HepG2 (cell line): ENCODE results near the gene HIPK3. TPM values are rescaled to one million over a fixed set of nuclear protein-coding genes. Genes with fewer than 3 reads are reported as not detected.
A peak's percentile ranks its signal among the peaks of the same experiment; 100 is the strongest.

Experiments used
- CENPX ChIP-seq: sonication (generic); formaldehyde crosslinking; IDR thresholded peaks from 2 replicates; pipeline ENCODE4 v1.9.0; 2021; ENCODE audit warnings: mild to moderate bottlenecking, missing genetic modification reagents, moderate library complexity
- HNF4A ChIP-seq: sonication (generic); formaldehyde crosslinking; IDR thresholded peaks from 2 replicates; pipeline ENCODE4 v1.4.0; 2020; ENCODE audit warnings: missing genetic modification reagents
- KDM3A ChIP-seq: IDR thresholded peaks from 2 replicates; pipeline ENCODE4 v1.6.1; 2018; ENCODE audit warnings: low read depth, missing compliant biosample characterization
- KLF9 ChIP-seq: IDR thresholded peaks from 2 replicates; pipeline ENCODE4 v1.6.1; 2016; ENCODE audit warnings: low read depth
- RFXAP ChIP-seq: sonication (generic); formaldehyde crosslinking; IDR thresholded peaks from 2 replicates; pipeline ENCODE4 v1.4.0; 2020; ENCODE audit warnings: missing genetic modification reagents, borderline replicate concordance
- SIX4 ChIP-seq: sonication (generic); formaldehyde crosslinking; IDR thresholded peaks from 2 replicates; pipeline ENCODE4 v1.4.0; 2020; ENCODE audit warnings: missing genetic modification reagents
- SMAD1 ChIP-seq: sonication (generic); formaldehyde crosslinking; IDR thresholded peaks from 2 replicates; pipeline ENCODE4 v1.4.0; 2020; ENCODE audit warnings: missing genetic modification reagents, low read depth, mild to moderate bottlenecking, borderline replicate concordance
- SRY ChIP-seq: sonication (generic); formaldehyde crosslinking; IDR thresholded peaks from 2 replicates; pipeline ENCODE4 v1.8.0; 2022; ENCODE audit warnings: mild to moderate bottlenecking, missing genetic modification reagents
- ZHX2 ChIP-seq, 2 experiments: sonication (generic) in 1 of 2; formaldehyde crosslinking in 1 of 2; IDR thresholded peaks; 2 replicates each; pipeline versions ENCODE4 v1.6.1 to v1.9.0; 2014 to 2022; ENCODE audit warnings: antibody characterized with exemption in 1 of 2, borderline replicate concordance in 1 of 2, inconsistent platforms in 1 of 2, low read depth in 1 of 2, missing genetic modification reagents in 1 of 2
- ZMYM3 ChIP-seq: sonication (generic); formaldehyde crosslinking; IDR thresholded peaks from 2 replicates; pipeline ENCODE4 v1.5.1; 2020; ENCODE audit warnings: mild to moderate bottlenecking, missing genetic modification reagents
- ZNF121 ChIP-seq: sonication (generic); formaldehyde crosslinking; IDR thresholded peaks from 2 replicates; pipeline ENCODE4 v1.5.0; 2020; ENCODE audit warnings: mild to moderate bottlenecking, missing genetic modification reagents
- ZNF430 ChIP-seq: sonication (generic); formaldehyde crosslinking; IDR thresholded peaks from 2 replicates; pipeline ENCODE4 v1.9.0; 2021; ENCODE audit warnings: mild to moderate bottlenecking, missing genetic modification reagents
- ZNF574 ChIP-seq: sonication (generic); formaldehyde crosslinking; IDR thresholded peaks from 2 replicates; pipeline ENCODE4 v1.4.0; 2020; ENCODE audit warnings: missing genetic modification reagents
- ZNF766 ChIP-seq: sonication (generic); formaldehyde crosslinking; IDR thresholded peaks from 2 replicates; pipeline ENCODE4 v1.5.0; 2020; ENCODE audit warnings: missing genetic modification reagents, borderline replicate concordance
- ZNF839 ChIP-seq: sonication (generic); formaldehyde crosslinking; IDR thresholded peaks from 2 replicates; pipeline ENCODE4 v1.4.0; 2020; ENCODE audit warnings: missing genetic modification reagents, mild to moderate bottlenecking, borderline replicate concordance
- polyA plus RNA-seq, 8 experiments: library from polyadenylated mRNA; depleted of rRNA in 3 of 8; stranded (reverse) in 7 of 8; unstranded in 1 of 8; fragments of >200 nt; fragmentation: Illumina TruSeq in 4 of 8; extraction: Trizol in 4 of 8; gene quantifications; 2 replicates each; pipeline versions ENCODE4 v1.2.1 to v1.2.3, GENCODE V29; 2011 to 2016; ENCODE audit warnings: low read depth in 4 of 8, missing spikeins in 1 of 8, mixed read lengths in 1 of 8; ENCODE audit not compliant: insufficient read depth in 1 of 8
- total RNA-seq, 5 experiments: library from RNA; depleted of rRNA; stranded (reverse); fragments of >200 nt; fragmentation: Illumina TruSeq; extraction: Trizol; gene quantifications; 2 replicates each; pipeline ENCODE4 v1.2.3, GENCODE V29; 2016; ENCODE audit warnings: low read depth in 1 of 5
- TF ChIP-seq, protein P1 (sequence below): sonication (generic); formaldehyde crosslinking; IDR thresholded peaks from 2 replicates; pipeline ENCODE4 v1.4.0; 2020; ENCODE audit warnings: missing genetic modification reagents, mild to moderate bottlenecking, borderline replicate concordance
- TF ChIP-seq, protein P2 (sequence below): sonication (generic); formaldehyde crosslinking; IDR thresholded peaks from 2 replicates; pipeline ENCODE4 v1.4.0; 2020; ENCODE audit warnings: missing genetic modification reagents

The HIPK3 gene
- total and polyA plus RNA-seq, 2 of the 13 experiments (the other 11 are each of a cell fraction or from before 2014, with no cell fraction given): 20.5 to 44.3 TPM

GRCh38 chr11:33211580-33211979 is 45.6 kb upstream of the HIPK3 start (continued):
- no peak for TF ChIP-seq ZNF574 (CRISPR knock-in tag)
- TF ChIP-seq RFXAP (CRISPR knock-in tag): no peak
- no peak for TF ChIP-seq ZNF839
- peak; percentile 58; the same call in 1 of the 2 replicates for TF ChIP-seq SIX4 (CRISPR knock-in tag)
- TF ChIP-seq SRY (CRISPR knock-in tag): no peak
- peak; percentile 34; the same call in 1 of the 2 replicates for TF ChIP-seq HNF4A (CRISPR knock-in tag)
- no peak for TF ChIP-seq KLF9 (CRISPR knock-in tag)
- no peak for TF ChIP-seq ZMYM3 (CRISPR knock-in tag)
- TF ChIP-seq ZHX2 (IDR thresholded peaks at IDR 0.05; ENCODE audit: low read depth): no peak
- TF ChIP-seq ZHX2 (CRISPR knock-in tag; IDR thresholded peaks at IDR 0.05; ENCODE audit: borderline replicate concordance): no peak
- no peak for TF ChIP-seq CENPX (CRISPR knock-in tag)
- TF ChIP-seq ZNF430 (CRISPR knock-in tag): no peak
- TF ChIP-seq KDM3A (CRISPR knock-in tag): no peak
- TF ChIP-seq ZNF121: no peak
- TF ChIP-seq SMAD1 (CRISPR knock-in tag): no peak
- TF ChIP-seq ZNF766 (CRISPR knock-in tag): no peak
- TF ChIP-seq, protein P1, sequence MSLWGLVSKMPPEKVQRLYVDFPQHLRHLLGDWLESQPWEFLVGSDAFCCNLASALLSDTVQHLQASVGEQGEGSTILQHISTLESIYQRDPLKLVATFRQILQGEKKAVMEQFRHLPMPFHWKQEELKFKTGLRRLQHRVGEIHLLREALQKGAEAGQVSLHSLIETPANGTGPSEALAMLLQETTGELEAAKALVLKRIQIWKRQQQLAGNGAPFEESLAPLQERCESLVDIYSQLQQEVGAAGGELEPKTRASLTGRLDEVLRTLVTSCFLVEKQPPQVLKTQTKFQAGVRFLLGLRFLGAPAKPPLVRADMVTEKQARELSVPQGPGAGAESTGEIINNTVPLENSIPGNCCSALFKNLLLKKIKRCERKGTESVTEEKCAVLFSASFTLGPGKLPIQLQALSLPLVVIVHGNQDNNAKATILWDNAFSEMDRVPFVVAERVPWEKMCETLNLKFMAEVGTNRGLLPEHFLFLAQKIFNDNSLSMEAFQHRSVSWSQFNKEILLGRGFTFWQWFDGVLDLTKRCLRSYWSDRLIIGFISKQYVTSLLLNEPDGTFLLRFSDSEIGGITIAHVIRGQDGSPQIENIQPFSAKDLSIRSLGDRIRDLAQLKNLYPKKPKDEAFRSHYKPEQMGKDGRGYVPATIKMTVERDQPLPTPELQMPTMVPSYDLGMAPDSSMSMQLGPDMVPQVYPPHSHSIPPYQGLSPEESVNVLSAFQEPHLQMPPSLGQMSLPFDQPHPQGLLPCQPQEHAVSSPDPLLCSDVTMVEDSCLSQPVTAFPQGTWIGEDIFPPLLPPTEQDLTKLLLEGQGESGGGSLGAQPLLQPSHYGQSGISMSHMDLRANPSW (CRISPR knock-in tag): no peak
- TF ChIP-seq, protein P2, sequence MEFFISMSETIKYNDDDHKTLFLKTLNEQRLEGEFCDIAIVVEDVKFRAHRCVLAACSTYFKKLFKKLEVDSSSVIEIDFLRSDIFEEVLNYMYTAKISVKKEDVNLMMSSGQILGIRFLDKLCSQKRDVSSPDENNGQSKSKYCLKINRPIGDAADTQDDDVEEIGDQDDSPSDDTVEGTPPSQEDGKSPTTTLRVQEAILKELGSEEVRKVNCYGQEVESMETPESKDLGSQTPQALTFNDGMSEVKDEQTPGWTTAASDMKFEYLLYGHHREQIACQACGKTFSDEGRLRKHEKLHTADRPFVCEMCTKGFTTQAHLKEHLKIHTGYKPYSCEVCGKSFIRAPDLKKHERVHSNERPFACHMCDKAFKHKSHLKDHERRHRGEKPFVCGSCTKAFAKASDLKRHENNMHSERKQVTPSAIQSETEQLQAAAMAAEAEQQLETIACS (CRISPR knock-in tag): no peak
